Stomach (tissue), 4 donors: ENCODE data around the gene CLBA1.
"Not testable (repeated sequence)": the region's sequence is repeated elsewhere in the genome, so short reads cannot be mapped to it uniquely, and the experiment has no call there.

Experiments
- CTCF ChIP-seq, 7 experiments: fragments of 450-650 bp in 4 of 7; fragments of 200-600 bp in 3 of 7; sonication (generic) in 3 of 7; IDR thresholded peaks; one replicate each; pipeline ENCODE4 v1.5.1; 2016 to 2019; ENCODE audit warnings: antibody characterized with exemption in 7 of 7, control low read depth in 2 of 7, mild to moderate bottlenecking in 1 of 7
- EP300 ChIP-seq: sonication (generic); formaldehyde crosslinking; IDR thresholded peaks from one replicate; pipeline ENCODE4 v1.6.1; 2017; ENCODE audit warnings: antibody characterized with exemption
- POLR2A ChIP-seq, 4 donors: fragments of 450-650 bp; IDR thresholded peaks; one replicate each; pipeline ENCODE4 v1.6.1; 2016; ENCODE audit warnings: antibody characterized with exemption in 4 of 4, control low read depth in 2 of 4, mild to moderate bottlenecking in 1 of 4, moderate library complexity in 1 of 4
- POLR2AphosphoS5 ChIP-seq, 3 donors: sonication (generic); formaldehyde crosslinking; IDR thresholded peaks; one replicate each; pipeline ENCODE4 v1.6.1; 2016; ENCODE audit warnings: antibody characterized with exemption in 3 of 3

GRCh38 chr14:105032451-105032901 is 46.9 kb downstream of the CLBA1 start:
- not testable (repeated sequence) for TF ChIP-seq CTCF (IDR thresholded peaks at IDR 0.05); POLR2A (IDR thresholded peaks at IDR 0.05); POLR2AphosphoS5 (IDR thresholded peaks at IDR 0.05); EP300
